ENCODE data around the gene RAD51B. TPM values are rescaled to one million over a fixed set of nuclear protein-coding genes. Genes with fewer than 3 reads are reported as not detected.

The RAD51B gene
- total and polyA plus RNA-seq, 2 experiments from 2014 or later = 10.1 to 18.0 TPM

- Histone ChIP-seq H4K20me1 (ENCODE audit: insufficient read depth, poor library complexity, severe bottlenecking) (no peaks in the 10 kb centered on the region), H3K9me2 (replicated peaks; ENCODE audit: insufficient read depth) (no peaks in the 10 kb centered on the region), H3K27me3 (no peaks in the 10 kb centered on the region), H3K4me2 (peak overlapping the region; percentile 38), H3K9me3 (ENCODE audit: low read depth) (no peaks in the 10 kb centered on the region), H2AFZ (no peak overlapping the region), H3K4me3 (no peak overlapping the region), H3K4me1 (ENCODE audit: insufficient read depth) (peaks cover 24% of the 10 kb centered on the region), H3K36me3 (replicated peaks; ENCODE audit: insufficient read depth, low read depth) (no peaks in the 10 kb centered on the region), H3K27ac (peak overlapping the region; percentile 60), H3K79me2 (no peaks in the 10 kb centered on the region)
- DNase-seq (ENCODE audit: low spot score) = peak; percentile 17
- WGBS (ENCODE audit: low lambda C conversion rate, missing lambda C conversion rate) = 46% methylated on average over 5 of the region's 5 CpGs
- TF ChIP-seq EZH2 (IDR thresholded peaks at IDR 0.05; ENCODE audit: borderline replicate concordance) = no peak
- TF ChIP-seq CTCF (IDR thresholded peaks at IDR 0.05; ENCODE audit: poor library complexity) = no peak
- no peak for TF ChIP-seq EZH2phosphoT487 (IDR thresholded peaks at IDR 0.05; ENCODE audit: low read depth, severe bottlenecking, unreplicated experiment)
These were observed 180.3 kb downstream of the RAD51B start for GRCh38 chr14:67999705-68000384.

- peak overlapping the region; percentile 60 for H3K27ac ChIP-seq
- no peaks in the 10 kb centered on the region for H3K27me3 ChIP-seq
- H3K4me1 ChIP-seq (ENCODE audit: insufficient read depth) = peaks cover 24% of the 10 kb centered on the region
- no peaks in the 10 kb centered on the region for H3K9me3 ChIP-seq (ENCODE audit: low read depth)
- no peaks in the 10 kb centered on the region for H3K9me2 ChIP-seq (replicated peaks; ENCODE audit: insufficient read depth)
- no peaks in the 10 kb centered on the region for H3K79me2 ChIP-seq
- H4K20me1 ChIP-seq (ENCODE audit: insufficient read depth, poor library complexity, severe bottlenecking) = no peaks in the 10 kb centered on the region
- no peak for DNase-seq (ENCODE audit: low spot score)
- WGBS (ENCODE audit: low lambda C conversion rate, missing lambda C conversion rate) = 52% methylated on average over 1 of the region's 1 CpG
- TF ChIP-seq EZH2 (IDR thresholded peaks at IDR 0.05; ENCODE audit: borderline replicate concordance) (no peak), CTCF (IDR thresholded peaks at IDR 0.05; ENCODE audit: poor library complexity) (no peak), EZH2phosphoT487 (IDR thresholded peaks at IDR 0.05; ENCODE audit: low read depth, severe bottlenecking, unreplicated experiment) (no peak)
- H3K4me3 ChIP-seq = no peak overlapping the region
- peak overlapping the region; percentile 38 for H3K4me2 ChIP-seq
- H2AFZ ChIP-seq = no peak overlapping the region
- no peaks in the 10 kb centered on the region for H3K36me3 ChIP-seq (replicated peaks; ENCODE audit: insufficient read depth, low read depth)
These were observed 180.9 kb downstream of the RAD51B start for GRCh38 chr14:68000511-68000910.

- H3K9me2 ChIP-seq (replicated peaks; ENCODE audit: insufficient read depth) = no peaks in the 10 kb centered on the region
These were observed 188.9 kb downstream of the RAD51B start for GRCh38 chr14:68008491-68008890.

More at GRCh38 chr14:68008491-68008890, 188.9 kb downstream of the RAD51B start:
- 36% methylated on average over 1 of the region's 1 CpG for WGBS (ENCODE audit: low lambda C conversion rate, missing lambda C conversion rate)
- Histone ChIP-seq H3K4me2 (peak overlapping the region; percentile 3), H4K20me1 (ENCODE audit: insufficient read depth, poor library complexity, severe bottlenecking) (no peaks in the 10 kb centered on the region), H3K27me3 (no peaks in the 10 kb centered on the region), H3K79me2 (no peaks in the 10 kb centered on the region), H3K36me3 (replicated peaks; ENCODE audit: insufficient read depth, low read depth) (no peaks in the 10 kb centered on the region), H2AFZ (no peak overlapping the region), H3K4me1 (ENCODE audit: insufficient read depth) (peaks cover 18% of the 10 kb centered on the region), H3K9me3 (ENCODE audit: low read depth) (no peaks in the 10 kb centered on the region), H3K4me3 (no peak overlapping the region), H3K27ac (no peak overlapping the region)
- TF ChIP-seq CTCF (IDR thresholded peaks at IDR 0.05; ENCODE audit: poor library complexity) (no peak), EZH2phosphoT487 (IDR thresholded peaks at IDR 0.05; ENCODE audit: low read depth, severe bottlenecking, unreplicated experiment) (no peak), EZH2 (IDR thresholded peaks at IDR 0.05; ENCODE audit: borderline replicate concordance) (no peak)
- DNase-seq (ENCODE audit: low spot score) = no peak

All from hepatocyte (in vitro differentiated cells).